ENCODE results near the gene GSTM5. TPM values are rescaled to one million over a fixed set of nuclear protein-coding genes. Genes with fewer than 3 reads are reported as not detected.
"Not testable (repeated sequence)": the region's sequence is repeated elsewhere in the genome, so short reads cannot be mapped to it uniquely, and the experiment has no call there.

Gene GSTM5
- total RNA-seq, 2 donors from 2014 or later = 4.2 to 12.3 TPM

- Histone ChIP-seq H3K4me3 (no peak overlapping the region), H3K4me1 (replicated peaks) (no peaks in the 10 kb centered on the region), H3K9me3 (no peaks in the 10 kb centered on the region), H3K36me3 (no peaks in the 10 kb centered on the region), H3K27me3 (replicated peaks; ENCODE audit: insufficient read depth) (no peaks in the 10 kb centered on the region), H3K27ac (no peak overlapping the region)
- TF ChIP-seq CTCF (IDR thresholded peaks at IDR 0.05) = no peak
- TF ChIP-seq POLR2AphosphoS5 (IDR thresholded peaks at IDR 0.05) = no peak
- TF ChIP-seq POLR2A (IDR thresholded peaks at IDR 0.05) = no peak
- intact Hi-C loops (cut with DNase I) = loop anchor here (2.0 to 5.0 kb wide), 2 partner anchors 69 to 103 kb away; no protein-coding TSS in a partner anchor
- 82% methylated on average over 21 of the region's 22 CpGs for WGBS
- no peak for DNase-seq (ENCODE audit: low spot score)
Observed at GRCh38 chr1:109669246-109669948, 42.7 kb upstream of the GSTM5 start.

GRCh38 chr1:109669949-109670302 is 42.1 kb upstream of the GSTM5 start:
- H3K36me3 ChIP-seq; H3K4me1 ChIP-seq (replicated peaks); H3K4me3 ChIP-seq; H3K27ac ChIP-seq; H3K27me3 ChIP-seq (replicated peaks; ENCODE audit: insufficient read depth); DNase-seq (ENCODE audit: low spot score); H3K9me3 ChIP-seq: not testable (repeated sequence)
- intact Hi-C loops (cut with DNase I) = loop anchor here (2.0 to 5.0 kb wide), 2 partner anchors 69 to 102 kb away; no protein-coding TSS in a partner anchor
- 89% methylated on average over 5 of the region's 5 CpGs for WGBS

GRCh38 chr1:109671067-109671466 is 41.0 kb upstream of the GSTM5 start:
- TF ChIP-seq CTCF (IDR thresholded peaks at IDR 0.05) (no peak), POLR2A (IDR thresholded peaks at IDR 0.05) (no peak), POLR2AphosphoS5 (IDR thresholded peaks at IDR 0.05) (no peak)
- WGBS = 97% methylated on average over 5 of the region's 5 CpGs
- H3K4me1 ChIP-seq (replicated peaks) = no peaks in the 10 kb centered on the region
- H3K9me3 ChIP-seq = no peaks in the 10 kb centered on the region
- H3K4me3 ChIP-seq = no peak overlapping the region
- DNase-seq (ENCODE audit: low spot score) = no peak
- intact Hi-C loops (cut with DNase I) = no loop called here
- no peak overlapping the region for H3K27ac ChIP-seq
- no peaks in the 10 kb centered on the region for H3K36me3 ChIP-seq
- H3K27me3 ChIP-seq (replicated peaks; ENCODE audit: insufficient read depth) = no peaks in the 10 kb centered on the region

- H3K4me3 ChIP-seq; H3K4me1 ChIP-seq (replicated peaks); intact Hi-C loops (cut with DNase I); H3K27me3 ChIP-seq (replicated peaks; ENCODE audit: insufficient read depth); DNase-seq (ENCODE audit: low spot score); H3K36me3 ChIP-seq; H3K27ac ChIP-seq; H3K9me3 ChIP-seq: not testable (repeated sequence)
- 82% methylated on average over 2 of the region's 2 CpGs for WGBS
Observed at GRCh38 chr1:109673861-109674260, 38.2 kb upstream of the GSTM5 start.

- H3K27ac ChIP-seq; H3K36me3 ChIP-seq; H3K4me3 ChIP-seq; DNase-seq (ENCODE audit: low spot score); intact Hi-C loops (cut with DNase I); H3K9me3 ChIP-seq; H3K4me1 ChIP-seq (replicated peaks); H3K27me3 ChIP-seq (replicated peaks; ENCODE audit: insufficient read depth): not testable (repeated sequence)
- 72% methylated on average over 3 of the region's 3 CpGs for WGBS
Observed at GRCh38 chr1:109676683-109677381, 35.2 kb upstream of the GSTM5 start.

GRCh38 chr1:109677459-109677858 is 34.6 kb upstream of the GSTM5 start:
- no peak for DNase-seq (ENCODE audit: low spot score)
- intact Hi-C loops (cut with DNase I) = no loop called here
- Histone ChIP-seq H3K9me3 (no peaks in the 10 kb centered on the region), H3K4me3 (no peak overlapping the region), H3K27ac (no peak overlapping the region), H3K27me3 (replicated peaks; ENCODE audit: insufficient read depth) (no peaks in the 10 kb centered on the region), H3K4me1 (replicated peaks) (no peaks in the 10 kb centered on the region), H3K36me3 (no peaks in the 10 kb centered on the region)
- TF ChIP-seq POLR2AphosphoS5 (IDR thresholded peaks at IDR 0.05) (no peak), POLR2A (IDR thresholded peaks at IDR 0.05) (no peak), CTCF (IDR thresholded peaks at IDR 0.05) (no peak)
- WGBS = 80% methylated on average over 3 of the region's 3 CpGs

- H3K4me1 ChIP-seq (replicated peaks); H3K4me3 ChIP-seq; H3K27ac ChIP-seq; intact Hi-C loops (cut with DNase I); H3K36me3 ChIP-seq; H3K27me3 ChIP-seq (replicated peaks; ENCODE audit: insufficient read depth); DNase-seq (ENCODE audit: low spot score); H3K9me3 ChIP-seq: not testable (repeated sequence)
- WGBS = 85% methylated on average over 2 of the region's 2 CpGs
Observed at GRCh38 chr1:109678637-109679036, 33.4 kb upstream of the GSTM5 start.

- intact Hi-C loops (cut with DNase I); H3K4me3 ChIP-seq; H3K27ac ChIP-seq; H3K36me3 ChIP-seq; H3K27me3 ChIP-seq (replicated peaks; ENCODE audit: insufficient read depth); H3K4me1 ChIP-seq (replicated peaks); H3K9me3 ChIP-seq; DNase-seq (ENCODE audit: low spot score): not testable (repeated sequence)
- no CpG with 5 or more reads among the region's 6 CpGs for WGBS
Observed at GRCh38 chr1:109684777-109685176, 27.3 kb upstream of the GSTM5 start.

GRCh38 chr1:109685399-109685798 is 26.7 kb upstream of the GSTM5 start:
- intact Hi-C loops (cut with DNase I); H3K36me3 ChIP-seq; H3K4me3 ChIP-seq; H3K27me3 ChIP-seq (replicated peaks; ENCODE audit: insufficient read depth); H3K4me1 ChIP-seq (replicated peaks); H3K9me3 ChIP-seq; DNase-seq (ENCODE audit: low spot score); H3K27ac ChIP-seq: not testable (repeated sequence)
- no CpG with 5 or more reads among the region's 1 CpG for WGBS

Measured in prostate gland (tissue), 2 donors.